ENCODE data around the gene CTRL. TPM values are rescaled to one million over a fixed set of nuclear protein-coding genes. Genes with fewer than 3 reads are reported as not detected.
A peak's percentile ranks its signal among the peaks of the same experiment; 100 is the strongest.

CTRL gene
- total RNA-seq, 1 donor from 2014 or later, result 1.2 TPM

DNA sequence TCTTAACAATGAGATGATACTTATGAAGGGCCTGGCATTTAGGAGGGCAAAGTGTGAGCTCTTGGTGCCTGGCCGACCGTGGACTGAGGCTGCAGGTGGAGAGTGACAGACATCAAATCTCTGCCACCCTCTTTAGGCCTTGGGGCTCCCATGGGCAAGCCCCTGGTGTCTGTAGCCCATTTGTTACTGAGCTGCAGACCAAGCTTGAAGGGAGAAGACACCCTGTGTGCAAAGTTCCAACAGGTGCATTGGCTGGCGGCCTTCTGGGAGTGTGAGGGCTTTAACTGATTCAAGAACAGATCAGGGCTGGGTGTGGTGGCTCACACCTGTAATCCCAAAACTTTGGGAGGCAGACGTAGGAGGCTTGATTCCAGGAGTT, 789 bp upstream of the CTRL start:
- Histone ChIP-seq H3K9ac (ENCODE audit: low read length) (no peak overlapping the region), H3K36me3 (ENCODE audit: insufficient read depth, low read length) (peaks cover 3% of the 10 kb centered on the region), H3K27me3 (ENCODE audit: insufficient read depth, low read length) (no peaks in the 10 kb centered on the region), H3K27ac (ENCODE audit: low read depth, low read length) (no peak overlapping the region), H4K20me1 (ENCODE audit: insufficient read depth, low read length) (peaks cover 24% of the 10 kb centered on the region), H3K9me3 (ENCODE audit: insufficient read depth, low read depth, low read length) (no peaks in the 10 kb centered on the region), H3K4me2 (ENCODE audit: low read length) (no peak overlapping the region), H3K4me1 (ENCODE audit: insufficient read depth, low read length) (peaks cover 21% of the 10 kb centered on the region), H3K4me3 (ENCODE audit: insufficient read depth, low read depth, low read length) (no peak overlapping the region), H2AFZ (ENCODE audit: low read depth, low read length) (no peak overlapping the region), H3K79me2 (ENCODE audit: insufficient read depth, low read length) (peaks cover 6% of the 10 kb centered on the region)
- peak overlapping the region; percentile 8 for H3K4me3 Mint-ChIP-seq (ENCODE audit: unreplicated experiment)
- no peak for TF ChIP-seq EZH2 (IDR thresholded peaks at IDR 0.05; ENCODE audit: insufficient read depth, low read length)
- TF ChIP-seq CTCF (IDR thresholded peaks at IDR 0.05; ENCODE audit: insufficient read depth, low read depth, low read length), result no peak
- no peak for DNase-seq (ENCODE audit: low read depth)
- no peak for FAIRE-seq
- H3K4me1 Mint-ChIP-seq (ENCODE audit: low read depth, unreplicated experiment), result peaks cover 15% of the 10 kb centered on the region
- H3K36me3 Mint-ChIP-seq (ENCODE audit: low read depth, unreplicated experiment), result peaks cover 19% of the 10 kb centered on the region
- H3K27me3 Mint-ChIP-seq (ENCODE audit: low read depth, unreplicated experiment), result no peaks in the 10 kb centered on the region
- peak overlapping the region; percentile 53 for H3K27ac Mint-ChIP-seq (ENCODE audit: unreplicated experiment)
- no peaks in the 10 kb centered on the region for H3K9me3 Mint-ChIP-seq (ENCODE audit: unreplicated experiment)

- Mint-ChIP-seq H3K4me3 (ENCODE audit: unreplicated experiment) (no peak overlapping the region), H3K9me3 (ENCODE audit: unreplicated experiment) (no peaks in the 10 kb centered on the region), H3K27ac (ENCODE audit: unreplicated experiment) (no peak overlapping the region), H3K4me1 (ENCODE audit: low read depth, unreplicated experiment) (peaks cover 9% of the 10 kb centered on the region), H3K27me3 (ENCODE audit: low read depth, unreplicated experiment) (no peaks in the 10 kb centered on the region), H3K36me3 (ENCODE audit: low read depth, unreplicated experiment) (peaks cover 22% of the 10 kb centered on the region)
- peaks cover 41% of the 10 kb centered on the region for H4K20me1 ChIP-seq (ENCODE audit: insufficient read depth, low read length)
- no peak for TF ChIP-seq EZH2 (IDR thresholded peaks at IDR 0.05; ENCODE audit: insufficient read depth, low read length)
- TF ChIP-seq CTCF (IDR thresholded peaks at IDR 0.05; ENCODE audit: insufficient read depth, low read depth, low read length), result no peak
- peaks cover 3% of the 10 kb centered on the region for H3K36me3 ChIP-seq (ENCODE audit: insufficient read depth, low read length)
- H3K4me3 ChIP-seq (ENCODE audit: insufficient read depth, low read depth, low read length), result no peak overlapping the region
- FAIRE-seq, result no peak
- H3K79me2 ChIP-seq (ENCODE audit: insufficient read depth, low read length), result no peaks in the 10 kb centered on the region
- no peak overlapping the region for H3K27ac ChIP-seq (ENCODE audit: low read depth, low read length)
- H3K4me2 ChIP-seq (ENCODE audit: low read length), result no peak overlapping the region
- H3K27me3 ChIP-seq (ENCODE audit: insufficient read depth, low read length), result no peaks in the 10 kb centered on the region
- H2AFZ ChIP-seq (ENCODE audit: low read depth, low read length), result no peak overlapping the region
- no peaks in the 10 kb centered on the region for H3K9me3 ChIP-seq (ENCODE audit: insufficient read depth, low read depth, low read length)
- no peak for DNase-seq (ENCODE audit: low read depth)
- H3K4me1 ChIP-seq (ENCODE audit: insufficient read depth, low read length), result peaks cover 14% of the 10 kb centered on the region
- H3K9ac ChIP-seq (ENCODE audit: low read length), result no peak overlapping the region
These were observed 917 bp downstream of the CTRL start for GRCh38 chr16:67930678-67931211.

DNA sequence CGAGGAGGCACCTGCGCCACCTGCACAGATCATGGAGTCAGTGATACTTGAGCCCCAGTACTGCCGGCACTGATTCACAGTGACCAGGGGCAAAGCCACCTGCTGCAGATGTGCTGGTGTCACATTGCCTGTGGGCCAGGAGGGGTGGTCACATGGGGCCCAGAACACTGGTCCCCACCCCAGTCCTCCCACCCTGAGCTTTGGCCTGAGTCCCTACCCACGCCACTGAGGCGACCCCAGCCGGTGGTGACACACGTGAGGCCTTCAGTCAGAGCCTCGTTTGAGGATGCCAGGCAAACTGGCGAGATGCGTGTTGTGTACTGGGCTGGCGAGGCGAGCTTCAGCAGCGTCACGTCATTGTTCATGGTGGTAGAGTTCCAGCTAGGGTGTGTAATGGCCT, 1.5 kb downstream of the CTRL start:
- Histone ChIP-seq H3K9me3 (ENCODE audit: insufficient read depth, low read depth, low read length) (no peaks in the 10 kb centered on the region), H3K4me3 (ENCODE audit: insufficient read depth, low read depth, low read length) (no peak overlapping the region), H3K79me2 (ENCODE audit: insufficient read depth, low read length) (peaks cover 3% of the 10 kb centered on the region), H3K36me3 (ENCODE audit: insufficient read depth, low read length) (peaks cover 3% of the 10 kb centered on the region), H3K9ac (ENCODE audit: low read length) (no peak overlapping the region), H3K4me2 (ENCODE audit: low read length) (no peak overlapping the region), H3K4me1 (ENCODE audit: insufficient read depth, low read length) (peaks cover 11% of the 10 kb centered on the region), H2AFZ (ENCODE audit: low read depth, low read length) (no peak overlapping the region), H3K27me3 (ENCODE audit: insufficient read depth, low read length) (no peaks in the 10 kb centered on the region), H4K20me1 (ENCODE audit: insufficient read depth, low read length) (peaks cover 45% of the 10 kb centered on the region), H3K27ac (ENCODE audit: low read depth, low read length) (no peak overlapping the region)
- Mint-ChIP-seq H3K36me3 (ENCODE audit: low read depth, unreplicated experiment) (peaks cover 22% of the 10 kb centered on the region), H3K9me3 (ENCODE audit: unreplicated experiment) (no peaks in the 10 kb centered on the region), H3K27me3 (ENCODE audit: low read depth, unreplicated experiment) (no peaks in the 10 kb centered on the region), H3K4me1 (ENCODE audit: low read depth, unreplicated experiment) (peaks cover 6% of the 10 kb centered on the region), H3K27ac (ENCODE audit: unreplicated experiment) (no peak overlapping the region), H3K4me3 (ENCODE audit: unreplicated experiment) (no peak overlapping the region)
- TF ChIP-seq CTCF (IDR thresholded peaks at IDR 0.05; ENCODE audit: insufficient read depth, low read depth, low read length) (no peak), EZH2 (IDR thresholded peaks at IDR 0.05; ENCODE audit: insufficient read depth, low read length) (no peak)
- DNase-seq (ENCODE audit: low read depth), result no peak
- no peak for FAIRE-seq

Measured in astrocyte (in vitro differentiated cells and primary cell).